Activated naive CD4-positive, alpha-beta T cell treated with anti-CD3 and anti-CD28 coated beads, Interleukin-2, amount 50 U/mL, for 72 hours (primary cell): ENCODE results near the gene YY1. TPM values are rescaled to one million over a fixed set of nuclear protein-coding genes. Genes with fewer than 3 reads are reported as not detected.
"Not testable (repeated sequence)": the region's sequence is repeated elsewhere in the genome, so short reads cannot be mapped to it uniquely, and the experiment has no call there.

Experiments used
- ATAC-seq, 2 donors: fragments of 150-1000 bp; cut with Tn5 transposase; 2 replicates each; pipeline ENCODE4 v1.10.0; 2021; ENCODE audit warnings: mild to moderate bottlenecking in 2 of 2, moderate library complexity in 2 of 2
- DNase-seq, 2 donors: peaks; one replicate each; pipeline ENCODE4 v3.0.0; 2021 to 2022; ENCODE audit warnings: low spot score in 2 of 2
- H3K27ac Mint-ChIP-seq, 2 donors: one replicate each; pipeline ENCODE4 v1.8.0; 2022; ENCODE audit warnings: mild to moderate bottlenecking in 2 of 2, mixed read lengths in 2 of 2
- H3K36me3 Mint-ChIP-seq, 2 donors: one replicate each; pipeline ENCODE4 v1.8.0; 2022; ENCODE audit warnings: mixed read lengths in 2 of 2
- H3K9me3 Mint-ChIP-seq, 2 donors: one replicate each; pipeline ENCODE4 v1.8.0; 2022; ENCODE audit warnings: mixed read lengths in 2 of 2
- total RNA-seq, 2 donors: library from RNA; stranded (reverse); gene quantifications; one replicate each; pipeline ENCODE4 v1.2.3, GENCODE V29; 2022

Gene YY1
- total RNA-seq, result 100 to 1,000 TPM in 1 of 2 donors, 10 to 100 TPM in 1; 87.8 to 120 TPM

DNA sequence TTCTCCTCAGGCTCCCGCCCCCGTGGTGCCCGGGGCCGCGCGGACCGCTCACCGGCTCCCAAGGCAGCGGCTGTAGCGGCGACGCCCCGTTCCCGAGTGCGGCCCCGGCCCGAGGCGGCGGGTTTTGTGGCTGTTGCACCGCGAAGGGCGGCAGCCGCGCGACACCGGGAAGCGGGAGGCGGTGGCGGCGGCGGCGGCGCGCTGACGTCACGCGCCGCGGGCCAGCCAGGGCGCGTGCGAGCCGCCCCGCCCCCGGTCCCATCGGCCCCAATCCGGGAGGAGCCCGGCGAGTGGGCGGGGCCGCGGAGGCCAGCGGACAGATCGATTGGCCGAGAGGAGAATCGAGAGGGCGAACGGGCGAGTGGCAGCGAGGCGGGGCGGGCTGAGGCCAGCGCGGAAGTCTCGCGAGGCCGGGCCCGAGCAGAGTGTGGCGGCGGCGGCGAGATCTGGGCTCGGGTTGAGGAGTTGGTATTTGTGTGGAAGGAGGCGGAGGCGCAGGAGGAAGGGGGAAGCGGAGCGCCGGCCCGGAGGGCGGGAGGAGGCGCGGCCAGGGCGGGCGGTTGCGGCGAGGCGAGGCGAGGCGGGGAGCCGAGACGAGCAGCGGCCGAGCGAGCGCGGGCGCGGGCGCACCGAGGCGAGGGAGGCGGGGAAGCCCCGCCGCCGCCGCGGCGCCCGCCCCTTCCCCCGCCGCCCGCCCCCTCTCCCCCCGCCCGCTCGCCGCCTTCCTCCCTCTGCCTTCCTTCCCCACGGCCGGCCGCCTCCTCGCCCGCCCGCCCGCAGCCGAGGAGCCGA lies at the start of gene YY1:
Gene YY1, plus strand, starts transcription at position 726 of the 792 bp plus-strand sequence. CDS start 101 bp downstream, outside the sequence.
- H3K27ac Mint-ChIP-seq, result peak within 1 kb of the TSS; percentile 95 to 99
- ATAC-seq (peak; percentile 89), DNase-seq (peak; percentile 100)
- no peaks in the 10 kb centered on the region for H3K9me3 Mint-ChIP-seq
- H3K36me3 Mint-ChIP-seq, result peaks cover 32 to 56% of the 10 kb centered on the region in 2 donors

DNA sequence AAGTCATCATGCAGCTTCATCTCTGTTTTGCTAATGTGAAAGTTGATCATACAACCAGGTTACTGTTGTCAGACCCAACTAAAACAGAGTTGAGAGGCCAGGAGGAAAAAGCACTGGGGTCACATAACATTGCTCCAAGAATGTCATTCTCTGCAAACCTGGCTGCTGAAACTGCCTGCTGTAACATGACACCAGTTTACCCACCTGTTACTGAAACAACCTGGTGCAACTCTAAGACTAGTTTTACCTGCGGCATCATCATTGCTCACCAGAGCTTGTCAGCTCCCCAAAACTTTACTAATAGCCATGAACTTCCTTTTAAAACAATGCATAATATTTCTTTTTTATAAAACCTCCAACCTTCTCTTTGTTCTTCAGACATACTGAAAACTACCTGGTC lies 48.8 kb upstream of the YY1 start:
- DNase-seq (no peak), ATAC-seq (no peak)
- Mint-ChIP-seq H3K36me3 (no peaks in the 10 kb centered on the region), H3K9me3 (no peaks in the 10 kb centered on the region), H3K27ac (no peak overlapping the region)

DNA sequence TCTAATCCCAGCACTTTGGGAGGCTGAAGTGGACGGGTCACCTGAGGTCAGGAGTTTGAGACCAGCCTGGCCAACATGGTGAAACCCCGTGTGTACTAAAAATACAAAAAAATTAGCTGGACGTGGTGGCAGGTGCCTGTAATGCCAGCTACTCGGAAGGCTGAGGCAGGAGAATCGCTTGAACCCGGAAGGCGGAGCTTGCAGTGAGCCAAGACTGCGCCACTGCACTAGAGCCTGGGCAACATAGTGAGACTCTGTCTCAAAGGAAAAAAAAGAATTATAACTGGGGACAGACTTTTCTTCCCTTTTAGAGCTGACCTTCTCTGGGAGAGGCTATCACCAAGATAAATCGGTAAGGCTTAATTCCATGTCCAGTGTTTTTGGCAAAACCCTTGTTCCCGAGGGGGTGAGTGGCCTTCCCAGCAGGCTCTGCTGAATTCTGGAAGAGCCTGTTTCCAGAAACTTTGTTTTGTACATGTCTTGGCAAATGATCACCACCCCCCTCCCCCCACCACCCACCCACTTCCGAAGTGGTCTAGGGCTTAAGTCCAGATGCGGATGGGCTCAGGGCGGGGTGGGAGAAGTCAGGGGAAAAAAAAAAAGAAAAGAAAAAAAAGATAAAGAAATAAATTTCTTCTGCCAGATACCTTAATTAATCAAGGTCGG lies 47.2 kb upstream of the YY1 start:
- Mint-ChIP-seq H3K36me3 (no peaks in the 10 kb centered on the region), H3K9me3 (no peaks in the 10 kb centered on the region), H3K27ac (peak overlapping the region; percentile 65 to 91)
- no peak for DNase-seq
- ATAC-seq, result no peak

DNA sequence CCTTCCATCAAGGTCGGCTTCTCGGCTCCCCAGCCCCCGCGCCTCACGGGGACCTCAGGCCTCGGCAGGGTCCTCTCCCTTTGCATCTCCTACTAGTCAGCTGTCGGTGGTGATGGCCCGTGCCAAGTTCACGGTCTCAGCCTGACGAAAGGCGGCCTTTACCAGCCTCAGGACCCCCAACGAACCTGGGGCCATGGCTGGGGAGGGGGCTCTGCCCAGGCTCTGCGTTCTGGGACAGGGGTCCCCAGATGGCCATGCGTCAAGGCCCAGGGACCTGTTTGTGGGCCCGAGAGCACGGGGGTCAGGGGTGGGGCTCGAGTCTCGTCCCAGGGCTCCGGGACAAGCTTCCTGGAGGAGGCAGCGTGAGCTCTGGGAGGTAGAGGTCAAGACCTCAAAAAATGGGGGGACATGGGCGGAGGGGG lies 46.7 kb upstream of the YY1 start:
- ATAC-seq, result no peak
- H3K27ac Mint-ChIP-seq, result peak overlapping the region; percentile 68 to 91
- DNase-seq, result peak; percentile 23 to 60
- H3K9me3 Mint-ChIP-seq, result no peaks in the 10 kb centered on the region
- H3K36me3 Mint-ChIP-seq, result no peaks in the 10 kb centered on the region

DNA sequence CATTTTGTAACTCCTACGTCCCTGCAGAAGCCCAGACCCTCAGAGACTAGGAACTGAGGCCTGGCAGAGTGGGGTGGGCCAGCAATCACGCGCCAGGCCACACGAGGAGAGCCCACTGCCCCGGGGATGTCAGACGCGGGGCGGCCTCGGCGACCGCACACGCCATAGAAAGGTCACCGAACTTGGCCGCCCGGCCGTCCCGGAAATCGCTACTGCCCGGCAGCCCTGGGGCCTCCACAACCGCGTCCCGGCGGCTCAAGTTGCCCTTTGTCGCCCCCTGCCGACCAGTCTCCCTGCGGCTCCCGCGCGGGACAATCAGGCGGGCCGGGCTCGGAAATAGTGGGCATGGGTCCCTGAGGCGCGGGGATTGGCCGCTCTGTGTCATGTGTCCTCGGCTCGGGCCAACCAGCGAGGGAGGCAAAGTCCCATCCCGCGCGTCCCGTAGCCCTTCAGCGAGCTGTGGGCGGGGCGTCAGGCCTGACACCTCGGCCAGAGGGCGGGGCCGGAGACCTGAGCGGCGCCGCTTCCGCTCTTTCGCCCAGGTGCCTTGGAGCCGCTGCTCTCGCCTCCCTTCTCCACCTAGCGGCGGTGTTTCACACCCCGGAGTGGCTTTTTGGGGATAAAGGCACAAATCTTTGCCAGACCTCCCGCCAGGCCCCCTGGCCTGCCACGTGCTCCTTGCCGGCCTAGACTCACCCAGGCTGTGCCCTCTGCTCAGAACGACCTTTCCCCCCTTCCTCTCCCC lies 46.1 kb upstream of the YY1 start:
- Mint-ChIP-seq H3K27ac (peak overlapping the region; percentile 91 to 92), H3K9me3 (no peaks in the 10 kb centered on the region), H3K36me3 (no peaks in the 10 kb centered on the region)
- peak; percentile 99 for ATAC-seq
- DNase-seq, result peak; percentile 100

DNA sequence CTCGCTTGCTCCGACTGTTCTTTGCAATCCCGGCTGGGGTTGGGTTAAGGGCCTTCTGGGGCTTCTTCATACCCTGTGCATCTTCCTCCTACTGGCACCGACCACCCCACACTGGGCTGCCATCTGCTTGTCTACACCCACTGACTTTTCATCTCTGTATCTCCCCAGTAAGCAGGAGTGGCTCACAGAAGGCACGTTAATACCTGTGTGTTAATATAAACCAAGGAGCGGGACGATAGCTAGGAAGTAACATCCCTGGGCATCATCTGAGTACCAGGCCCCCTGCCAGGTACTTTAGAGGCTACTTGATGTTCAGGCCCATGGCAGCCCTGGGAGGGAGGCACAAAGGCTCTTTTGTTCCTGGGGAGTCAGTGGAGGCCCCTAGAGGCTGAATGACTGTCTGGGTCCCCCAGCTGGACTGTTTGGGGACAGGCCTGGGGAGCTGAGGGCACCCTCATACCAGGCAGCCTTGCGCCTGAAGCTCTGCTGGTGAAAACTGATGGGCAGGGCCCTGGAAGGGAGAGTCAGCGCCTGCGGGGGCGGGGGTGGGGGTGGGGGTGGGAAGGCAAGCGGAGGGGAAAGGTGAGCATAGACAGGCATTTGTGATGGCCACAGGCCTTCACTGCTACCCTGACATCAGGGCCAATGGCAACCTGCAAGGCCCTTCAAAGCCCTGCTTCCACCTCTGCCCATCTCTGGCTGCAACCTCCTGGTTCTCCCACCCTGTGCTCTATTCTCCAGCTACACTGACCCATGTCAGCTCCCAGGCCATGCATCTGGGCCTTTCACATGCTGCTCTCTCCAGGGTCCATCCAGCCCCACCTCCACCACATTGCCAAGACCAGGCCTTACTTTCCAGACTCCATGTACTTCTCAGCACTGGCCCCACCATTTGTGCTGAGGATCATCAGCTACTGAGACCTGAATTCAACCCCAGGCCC lies 45.3 kb upstream of the YY1 start:
- ATAC-seq (peak in 1 of 2 donors; percentile 25), DNase-seq (peak in 1 of 2 donors; percentile 20)
- Mint-ChIP-seq H3K9me3 (no peaks in the 10 kb centered on the region), H3K36me3 (no peaks in the 10 kb centered on the region), H3K27ac (peak overlapping the region; percentile 91 to 92)

DNA sequence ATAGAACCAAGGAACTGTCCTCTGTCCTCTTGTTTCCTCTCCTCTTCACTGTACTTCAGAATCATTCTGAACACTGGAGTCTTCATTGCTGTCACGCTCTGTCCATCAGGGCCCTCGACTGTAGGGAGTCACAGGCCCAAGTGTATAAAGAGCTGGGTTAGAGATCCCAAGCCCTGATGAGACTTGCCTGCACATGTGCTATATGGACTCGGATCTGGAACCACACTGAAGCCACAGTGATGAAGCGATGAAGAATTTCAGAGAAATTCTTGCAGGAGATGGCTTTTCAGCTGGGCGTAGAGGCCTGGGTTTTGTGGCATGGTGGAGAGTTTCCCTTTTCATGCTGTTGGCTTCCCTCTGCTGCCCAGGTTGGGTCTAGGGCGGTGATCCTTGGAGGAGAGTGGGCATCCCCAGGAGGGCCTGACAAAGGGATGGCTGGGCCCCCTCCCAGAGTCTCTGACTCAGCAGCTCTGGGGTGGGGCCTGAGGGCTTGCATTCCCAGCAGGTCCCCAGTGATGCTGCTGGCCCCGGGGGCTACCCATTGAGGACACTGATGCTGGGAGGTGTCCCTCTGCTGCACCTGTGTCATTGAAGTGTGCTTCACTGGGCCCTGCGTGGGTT lies 39.6 kb upstream of the YY1 start:
- DNase-seq (no peak), ATAC-seq (no peak)
- no peaks in the 10 kb centered on the region for H3K36me3 Mint-ChIP-seq
- no peaks in the 10 kb centered on the region for H3K9me3 Mint-ChIP-seq
- H3K27ac Mint-ChIP-seq, result no peak overlapping the region

DNA sequence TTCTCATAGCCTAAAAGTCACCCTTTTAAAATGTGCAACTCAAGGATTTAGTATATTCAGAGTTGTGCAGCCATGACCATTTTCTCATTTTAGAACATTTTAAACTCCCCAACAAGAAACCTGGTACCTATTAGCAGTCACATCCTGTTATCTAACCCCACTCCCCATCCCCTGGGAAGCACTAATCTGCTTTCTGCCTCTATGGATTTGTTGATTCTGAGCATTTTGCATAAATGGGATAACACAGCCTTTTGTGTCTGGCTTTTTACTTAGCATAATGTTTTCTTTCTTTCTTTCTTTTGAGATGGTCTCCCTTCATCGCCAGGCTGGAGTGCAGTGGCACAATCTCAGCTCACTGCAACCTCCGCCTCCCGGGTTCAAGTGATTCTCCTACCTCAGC lies 38.6 kb upstream of the YY1 start:
- ATAC-seq (no peak), DNase-seq (no peak)
- H3K36me3 Mint-ChIP-seq, result no peaks in the 10 kb centered on the region
- no peaks in the 10 kb centered on the region for H3K9me3 Mint-ChIP-seq
- H3K27ac Mint-ChIP-seq, result no peak overlapping the region

DNA sequence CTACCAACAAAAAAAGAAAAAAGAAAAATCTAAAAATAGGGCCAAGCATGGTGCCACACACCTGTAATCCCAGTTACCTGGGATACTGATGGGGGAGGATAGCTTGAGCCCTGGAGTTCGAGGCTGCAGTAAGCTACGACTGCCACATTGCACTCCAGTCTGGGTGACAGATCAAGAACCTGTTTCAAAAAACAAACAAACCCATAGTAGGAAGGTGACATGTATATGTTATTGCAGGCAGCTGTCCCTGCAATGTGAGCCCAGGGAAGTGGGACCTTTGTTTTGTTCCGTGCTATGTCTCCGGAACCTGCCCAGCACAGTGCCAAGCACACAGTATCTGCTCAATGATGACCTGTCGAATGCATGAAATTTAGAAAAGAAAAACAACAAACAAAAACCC lies 37.2 kb upstream of the YY1 start:
- Mint-ChIP-seq H3K36me3 (no peaks in the 10 kb centered on the region), H3K9me3 (no peaks in the 10 kb centered on the region), H3K27ac (no peak overlapping the region)
- no peak for DNase-seq
- no peak for ATAC-seq

DNA sequence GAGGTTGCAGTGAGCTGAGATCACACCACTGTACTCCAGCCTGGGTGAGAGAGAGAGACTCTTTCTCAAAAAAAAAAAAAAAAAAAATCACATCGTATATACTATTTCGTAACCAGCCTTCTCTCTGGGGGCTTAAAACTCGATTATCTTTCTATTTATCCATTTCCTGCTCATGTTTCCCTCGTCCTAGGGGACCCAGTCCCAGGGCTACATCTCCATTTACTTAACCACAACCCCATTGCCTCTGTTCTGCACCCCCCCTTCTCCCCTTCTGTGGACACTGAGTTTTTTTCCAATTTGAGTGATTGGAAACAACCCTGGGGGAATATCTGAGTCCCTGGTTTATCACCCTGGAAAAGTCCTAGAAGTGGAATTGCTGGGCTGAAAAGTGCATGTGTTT lies 36.2 kb upstream of the YY1 start:
- ATAC-seq, result no peak
- peaks cover 0 to 3% of the 10 kb centered on the region in 2 donors for H3K9me3 Mint-ChIP-seq
- no peak overlapping the region for H3K27ac Mint-ChIP-seq
- no peak for DNase-seq
- no peaks in the 10 kb centered on the region for H3K36me3 Mint-ChIP-seq

DNA sequence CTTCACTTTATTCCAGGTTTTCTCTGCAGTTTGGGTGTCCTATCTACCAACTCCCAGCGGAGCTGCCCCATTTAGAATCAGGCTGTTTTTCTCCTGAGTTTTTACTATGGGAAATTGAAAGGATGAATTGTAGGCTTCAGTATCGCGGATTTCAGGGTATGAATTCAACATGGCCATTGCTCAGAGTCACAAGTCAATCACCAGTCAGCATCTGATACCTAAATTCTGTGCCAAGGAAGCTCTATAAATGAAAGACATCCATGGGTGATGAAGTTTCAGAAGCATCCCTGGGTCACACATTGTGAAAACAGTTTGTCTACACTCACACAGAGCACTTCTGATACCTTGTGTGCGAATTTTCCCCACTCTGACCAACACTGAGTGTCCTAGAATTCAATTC lies 35.8 kb upstream of the YY1 start:
- Mint-ChIP-seq H3K27ac (no peak overlapping the region), H3K36me3 (no peaks in the 10 kb centered on the region), H3K9me3 (peaks cover 0 to 3% of the 10 kb centered on the region in 2 donors)
- DNase-seq (no peak), ATAC-seq (no peak)

DNA sequence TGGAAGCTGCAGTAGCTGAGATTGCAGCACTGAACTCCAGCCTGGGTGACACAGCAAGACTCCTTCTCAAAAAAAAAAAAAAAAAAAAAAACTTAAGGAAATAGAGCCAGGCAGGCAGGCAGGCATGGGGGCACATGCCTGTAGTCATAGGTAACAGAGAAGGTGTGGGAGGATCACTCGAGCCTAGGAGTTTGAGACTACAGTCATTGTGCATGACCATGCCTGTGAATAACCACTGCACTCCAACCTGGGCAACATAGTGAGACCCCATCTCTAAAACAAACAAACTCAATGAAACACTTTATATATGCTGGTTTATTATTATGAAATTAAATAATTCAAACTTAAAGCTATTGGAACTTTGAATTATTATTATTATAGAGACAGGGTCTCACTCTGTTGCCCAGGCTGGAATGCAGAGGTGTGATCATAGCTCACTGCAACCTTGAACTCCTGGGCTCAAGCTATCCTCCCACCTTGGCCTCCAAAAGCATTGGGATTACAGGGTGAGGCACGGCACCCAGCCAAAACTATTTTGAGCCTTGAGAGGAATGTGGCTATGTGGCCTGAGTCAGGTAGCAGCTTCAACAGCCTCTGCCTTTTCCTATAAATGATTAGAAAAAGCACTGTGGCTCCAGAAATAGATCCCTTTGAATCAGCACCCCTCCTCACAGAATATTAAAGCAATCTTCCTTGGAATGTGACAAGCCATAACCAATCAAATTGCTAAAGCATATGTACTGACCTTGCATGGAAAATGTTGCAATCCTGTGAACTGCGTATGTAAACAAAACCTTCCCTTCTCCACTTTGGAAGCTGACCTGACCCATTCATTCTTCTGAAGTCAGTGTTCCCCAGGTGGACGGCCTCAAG lies 34.7 kb upstream of the YY1 start:
- no peaks in the 10 kb centered on the region for H3K36me3 Mint-ChIP-seq
- ATAC-seq (no peak), DNase-seq (no peak)
- no peak overlapping the region for H3K27ac Mint-ChIP-seq
- peaks cover 0 to 3% of the 10 kb centered on the region in 2 donors for H3K9me3 Mint-ChIP-seq

DNA sequence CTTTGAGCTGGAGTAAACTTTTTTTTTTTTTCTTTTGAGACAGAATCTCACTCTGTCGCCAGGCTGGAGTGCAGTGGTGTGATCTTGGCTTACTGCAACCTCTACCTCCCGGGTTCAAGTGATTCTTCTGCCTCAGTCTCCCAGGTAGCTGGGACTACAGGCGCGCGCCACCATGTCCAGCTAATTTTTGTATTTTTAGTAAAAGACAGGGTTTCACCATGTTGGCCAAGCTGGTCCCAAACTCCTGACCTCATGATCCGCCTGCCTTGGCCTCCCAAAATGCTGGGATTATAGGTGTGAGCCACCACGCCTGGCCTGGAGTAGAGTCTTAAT lies 34.1 kb upstream of the YY1 start:
- ATAC-seq, H3K27ac Mint-ChIP-seq, H3K9me3 Mint-ChIP-seq, DNase-seq, H3K36me3 Mint-ChIP-seq: not testable (repeated sequence)

DNA sequence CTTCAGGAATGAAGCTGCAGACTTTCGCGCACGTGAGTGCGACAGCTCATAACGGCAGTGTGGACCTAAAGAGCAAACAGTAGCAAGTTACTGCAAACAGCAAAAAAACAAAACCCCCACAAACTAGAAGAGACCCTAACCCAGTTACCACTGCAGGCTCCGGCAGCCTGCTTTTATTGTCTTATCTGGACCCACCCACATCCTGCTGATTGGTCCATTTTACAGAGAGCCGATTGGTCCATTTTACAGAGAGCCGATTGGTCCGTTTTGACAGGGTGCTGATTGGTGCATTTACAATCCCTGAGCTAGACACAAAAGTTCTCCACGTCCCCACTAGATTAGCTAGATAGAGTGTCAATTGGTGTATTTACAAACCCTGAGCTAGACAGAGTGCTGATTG lies 31.4 kb upstream of the YY1 start:
- H3K36me3 Mint-ChIP-seq, DNase-seq: not testable (repeated sequence)

DNA sequence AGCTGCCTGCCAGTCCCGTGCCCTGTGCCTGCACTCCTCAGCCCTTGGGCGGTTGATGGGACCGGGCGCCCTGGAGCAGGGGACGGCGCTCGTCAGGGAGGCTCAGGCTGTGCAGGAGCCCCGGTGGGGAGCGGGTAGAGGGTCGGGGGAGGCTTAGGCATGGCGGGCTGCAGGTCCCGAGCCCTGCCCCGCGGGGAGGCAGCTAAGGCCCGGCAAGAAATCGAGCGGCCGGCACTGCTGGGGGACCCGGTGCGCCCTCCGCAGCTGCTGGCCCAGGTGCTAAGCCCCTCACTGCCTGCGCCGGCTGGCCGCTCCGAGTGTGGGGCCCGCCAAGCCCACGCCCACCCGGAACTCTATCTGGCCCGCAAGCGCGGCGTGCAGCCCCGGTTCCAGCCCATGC lies 30.8 kb upstream of the YY1 start:
- not testable (repeated sequence) for H3K27ac Mint-ChIP-seq, DNase-seq, H3K36me3 Mint-ChIP-seq, ATAC-seq, H3K9me3 Mint-ChIP-seq

More for the DNA sequence above, 31.4 kb upstream of the YY1 start:
- peak overlapping the region in 1 of 2 donors; percentile 65 for H3K27ac Mint-ChIP-seq
- ATAC-seq, H3K9me3 Mint-ChIP-seq: not testable (repeated sequence)
